Naive thymus-derived CD8-positive, alpha-beta T cell (primary cell): Measurements from ENCODE around the gene ANKHD1. TPM values are rescaled to one million over a fixed set of nuclear protein-coding genes. Genes with fewer than 3 reads are reported as not detected.
A peak's percentile ranks its signal among the peaks of the same experiment; 100 is the strongest.

ENCODE experiments used
- ATAC-seq, 2 donors: fragments of 150-1000 bp; cut with Tn5 transposase in 1 of 2; sonication (Bioruptor Pico), chemical (Tn5 transposase) in 1 of 2; 1 replicate in 1 of 2; 2 replicates in 1 of 2; pipeline ENCODE4 v1.10.0; 2021; ENCODE audit warnings: mild to moderate bottlenecking in 2 of 2, moderate library complexity in 2 of 2
- POLR2A ChIA-PET: fragments of 350-600 bp; sonication (Branson Sonifier 250); formaldehyde crosslinking; loops from one replicate; lab custom pipeline; 2021; ENCODE audit warnings: antibody characterized with exemption; lab: Charles Lee
- DNase-seq, 10 donors: peaks; one replicate each; pipeline versions ENCODE4 v3.0.0 to v3.0.0-alpha.2; 2020 to 2022
- H3K27ac Mint-ChIP-seq, 10 donors: one replicate each; pipeline ENCODE4 v1.8.0; 2020 to 2022; ENCODE audit warnings: mild to moderate bottlenecking in 10 of 10, mixed read lengths in 10 of 10, moderate library complexity in 4 of 10, inconsistent platforms in 1 of 10
- H3K27me3 Mint-ChIP-seq, 5 donors: one replicate each; pipeline ENCODE4 v1.8.0; 2021 to 2022; ENCODE audit warnings: mixed read lengths in 5 of 5
- H3K36me3 Mint-ChIP-seq, 3 donors: one replicate each; pipeline ENCODE4 v1.8.0; 2020 to 2022; ENCODE audit warnings: mixed read lengths in 3 of 3, mild to moderate bottlenecking in 2 of 3, inconsistent platforms in 1 of 3
- H3K4me1 Mint-ChIP-seq, 4 donors: one replicate each; pipeline ENCODE4 v1.8.0; 2021 to 2022; ENCODE audit warnings: mixed read lengths in 4 of 4
- H3K4me3 Mint-ChIP-seq, 10 donors: one replicate each; pipeline ENCODE4 v1.8.0; 2020 to 2022; ENCODE audit warnings: mild to moderate bottlenecking in 10 of 10, mixed read lengths in 10 of 10, moderate library complexity in 6 of 10, inconsistent platforms in 1 of 10
- H3K9me3 Mint-ChIP-seq, 9 donors: one replicate each; pipeline ENCODE4 v1.8.0; 2020 to 2022; ENCODE audit warnings: mixed read lengths in 9 of 9, mild to moderate bottlenecking in 3 of 9, inconsistent platforms in 1 of 9, moderate library complexity in 1 of 9
- polyA plus RNA-seq, 3 donors: library from polyadenylated mRNA; unstranded; fragments of 300-500 nt; fragmentation: Illumina TruSeq; gene quantifications; one replicate each; pipeline ENCODE4 v1.2.3, GENCODE V29; 2021
- total RNA-seq, 8 experiments: library from RNA in 2 of 8; stranded (reverse) in 2 of 8; gene quantifications; one replicate each; pipeline ENCODE4 v1.2.3 and lab custom pipeline; 2021 to 2026

Gene ANKHD1
- total and polyA plus RNA-seq, 5 experiments from 2014 or later, result 54.9 to 235 (median 82.8) TPM

- Mint-ChIP-seq H3K27ac (peak overlapping the region in 5 of 10 donors; percentile 5 to 79 (median 38)), H3K9me3 (no peaks in the 10 kb centered on the region)
These were observed 38.6 kb upstream of the ANKHD1 start for GRCh38 chr5:140362875-140363630.

GRCh38 chr5:140363631-140364471 lies 37.8 kb upstream of the ANKHD1 start:
- Mint-ChIP-seq H3K9me3 (no peaks in the 10 kb centered on the region), H3K27me3 (peaks cover 0 to under 1% (median 0%) of the 10 kb centered on the region in 5 donors), H3K36me3 (no peaks in the 10 kb centered on the region), H3K4me1 (peaks cover 2 to 7% (median 5%) of the 10 kb centered on the region in 4 donors), H3K4me3 (peak overlapping the region in 9 of 10 donors; percentile 52 to 84 (median 73)), H3K27ac (peak overlapping the region in 1 of 10 donors; percentile 73)
- no peak for ATAC-seq
- POLR2A ChIA-PET, result interaction anchor here (1.0 kb wide), 1 partner anchor 38 kb away, joined by 3 read pairs; the partner anchor contains the start of gene ANKHD1
- DNase-seq, result no peak

More at GRCh38 chr5:140362875-140363630, 38.6 kb upstream of the ANKHD1 start:
- H3K4me3 Mint-ChIP-seq, result peak overlapping the region; percentile 65 to 84 (median 76)
- H3K36me3 Mint-ChIP-seq, result no peaks in the 10 kb centered on the region
- ATAC-seq, result peak; percentile 96 to 99
- POLR2A ChIA-PET, result interaction anchor here (1.0 kb wide), 1 partner anchor 38 kb away, joined by 3 read pairs; the partner anchor contains the start of gene ANKHD1
- H3K27me3 Mint-ChIP-seq, result peaks cover 0 to 6% (median 4%) of the 10 kb centered on the region in 5 donors
- peaks cover 2 to 10% (median 5%) of the 10 kb centered on the region in 4 donors for H3K4me1 Mint-ChIP-seq
- DNase-seq, result peak; percentile 64 to 86 (median 76)

- peak overlapping the region in 1 of 10 donors; percentile 52 for H3K4me3 Mint-ChIP-seq
- H3K27ac Mint-ChIP-seq, result no peak overlapping the region
- DNase-seq (no peak), ATAC-seq (no peak)
- peaks cover 2 to 7% (median 5%) of the 10 kb centered on the region in 4 donors for H3K4me1 Mint-ChIP-seq
- POLR2A ChIA-PET, result no interaction called here
- H3K27me3 Mint-ChIP-seq, result no peaks in the 10 kb centered on the region
- no peaks in the 10 kb centered on the region for H3K9me3 Mint-ChIP-seq
- no peaks in the 10 kb centered on the region for H3K36me3 Mint-ChIP-seq
These were observed 37.2 kb upstream of the ANKHD1 start for GRCh38 chr5:140364472-140364765.

DNA sequence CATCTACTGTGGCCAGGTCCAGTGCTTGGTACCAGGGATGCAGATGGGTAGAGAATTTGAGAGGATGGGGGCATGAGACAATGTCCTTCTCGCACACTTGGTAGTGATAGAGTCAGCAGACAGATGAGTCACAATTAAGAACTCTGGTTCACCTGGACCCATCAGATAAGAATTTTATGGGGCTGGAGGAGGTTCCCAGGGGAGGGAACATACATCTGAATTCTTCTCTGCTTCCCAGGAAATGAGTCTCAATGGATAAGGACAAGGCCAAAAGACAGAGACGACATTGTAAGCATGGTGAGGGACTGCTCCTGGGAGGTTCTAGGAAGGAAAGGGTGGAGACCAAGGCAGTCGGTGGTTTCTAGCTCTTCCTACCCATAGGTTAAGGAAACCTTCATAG lies 36.4 kb upstream of the ANKHD1 start:
- POLR2A ChIA-PET, result no interaction called here
- no peaks in the 10 kb centered on the region for H3K36me3 Mint-ChIP-seq
- ATAC-seq (no peak), DNase-seq (no peak)
- H3K4me3 Mint-ChIP-seq, result no peak overlapping the region
- no peak overlapping the region for H3K27ac Mint-ChIP-seq
- H3K4me1 Mint-ChIP-seq, result peaks cover 2 to 7% (median 5%) of the 10 kb centered on the region in 4 donors
- no peaks in the 10 kb centered on the region for H3K9me3 Mint-ChIP-seq
- H3K27me3 Mint-ChIP-seq, result no peaks in the 10 kb centered on the region

GRCh38 chr5:140365941-140366340 lies 35.7 kb upstream of the ANKHD1 start:
- ATAC-seq (no peak), DNase-seq (no peak)
- no peak overlapping the region for H3K4me3 Mint-ChIP-seq
- no peaks in the 10 kb centered on the region for H3K36me3 Mint-ChIP-seq
- H3K27me3 Mint-ChIP-seq, result no peaks in the 10 kb centered on the region
- no peak overlapping the region for H3K27ac Mint-ChIP-seq
- no peaks in the 10 kb centered on the region for H3K9me3 Mint-ChIP-seq
- H3K4me1 Mint-ChIP-seq, result peaks cover 2 to 7% (median 5%) of the 10 kb centered on the region in 4 donors
- POLR2A ChIA-PET, result interaction anchor here (0.6 kb wide), 1 partner anchor 247 kb away, joined by 4 read pairs; no protein-coding TSS in a partner anchor

GRCh38 chr5:140366589-140367255 lies 34.9 kb upstream of the ANKHD1 start:
- no peaks in the 10 kb centered on the region for H3K36me3 Mint-ChIP-seq
- H3K27me3 Mint-ChIP-seq, result no peaks in the 10 kb centered on the region
- H3K4me3 Mint-ChIP-seq, result no peak overlapping the region
- DNase-seq (no peak), ATAC-seq (no peak)
- no peaks in the 10 kb centered on the region for H3K9me3 Mint-ChIP-seq
- peaks cover 2 to 7% (median 5%) of the 10 kb centered on the region in 4 donors for H3K4me1 Mint-ChIP-seq
- H3K27ac Mint-ChIP-seq, result no peak overlapping the region
- POLR2A ChIA-PET, result no interaction called here

GRCh38 chr5:140367256-140368013 lies 34.2 kb upstream of the ANKHD1 start:
- no peak for DNase-seq
- POLR2A ChIA-PET, result no interaction called here
- H3K36me3 Mint-ChIP-seq, result no peaks in the 10 kb centered on the region
- no peaks in the 10 kb centered on the region for H3K27me3 Mint-ChIP-seq
- peak overlapping the region in 1 of 10 donors; percentile 5 for H3K27ac Mint-ChIP-seq
- ATAC-seq, result no peak
- peaks cover 2 to 7% (median 5%) of the 10 kb centered on the region in 4 donors for H3K4me1 Mint-ChIP-seq
- H3K4me3 Mint-ChIP-seq, result no peak overlapping the region
- no peaks in the 10 kb centered on the region for H3K9me3 Mint-ChIP-seq

- Mint-ChIP-seq H3K36me3 (no peaks in the 10 kb centered on the region), H3K4me3 (no peak overlapping the region), H3K27ac (no peak overlapping the region), H3K9me3 (no peaks in the 10 kb centered on the region), H3K4me1 (peaks cover 2 to 8% (median 3%) of the 10 kb centered on the region in 4 donors), H3K27me3 (no peaks in the 10 kb centered on the region)
- POLR2A ChIA-PET, result interaction anchor here (1.3 kb wide), 1 partner anchor 263 kb away, joined by 3 read pairs; no protein-coding TSS in a partner anchor
- no peak for ATAC-seq
- no peak for DNase-seq
These were observed 30.1 kb upstream of the ANKHD1 start for GRCh38 chr5:140371356-140372151.

- Mint-ChIP-seq H3K27ac (peak overlapping the region in 1 of 10 donors; percentile 48), H3K4me1 (peaks cover 2 to 8% (median 3%) of the 10 kb centered on the region in 4 donors), H3K36me3 (no peaks in the 10 kb centered on the region), H3K4me3 (no peak overlapping the region), H3K27me3 (no peaks in the 10 kb centered on the region), H3K9me3 (no peaks in the 10 kb centered on the region)
- POLR2A ChIA-PET, result interaction anchor here (1.1 to 1.3 kb wide), 2 partner anchors 262 to 275 kb away, joined by 3 read pairs; partner anchors contain the start of genes IK and NDUFA2
- ATAC-seq, result peak; percentile 52 to 55
- DNase-seq, result peak in 8 of 10 donors; percentile 10 to 72 (median 36)
These were observed 28.6 kb upstream of the ANKHD1 start for GRCh38 chr5:140372971-140373487.

- H3K4me1 Mint-ChIP-seq, result peaks cover 3 to 6% (median 4%) of the 10 kb centered on the region in 4 donors
- POLR2A ChIA-PET, result no interaction called here
- H3K4me3 Mint-ChIP-seq, result no peak overlapping the region
- no peak overlapping the region for H3K27ac Mint-ChIP-seq
- no peak for ATAC-seq
- DNase-seq, result no peak
- peaks cover 0 to 9% (median 0%) of the 10 kb centered on the region in 3 donors for H3K36me3 Mint-ChIP-seq
- H3K27me3 Mint-ChIP-seq, result peaks cover 0 to 3% (median 0%) of the 10 kb centered on the region in 5 donors
- H3K9me3 Mint-ChIP-seq, result no peaks in the 10 kb centered on the region
These were observed 20.3 kb upstream of the ANKHD1 start for GRCh38 chr5:140381351-140381750.

DNA sequence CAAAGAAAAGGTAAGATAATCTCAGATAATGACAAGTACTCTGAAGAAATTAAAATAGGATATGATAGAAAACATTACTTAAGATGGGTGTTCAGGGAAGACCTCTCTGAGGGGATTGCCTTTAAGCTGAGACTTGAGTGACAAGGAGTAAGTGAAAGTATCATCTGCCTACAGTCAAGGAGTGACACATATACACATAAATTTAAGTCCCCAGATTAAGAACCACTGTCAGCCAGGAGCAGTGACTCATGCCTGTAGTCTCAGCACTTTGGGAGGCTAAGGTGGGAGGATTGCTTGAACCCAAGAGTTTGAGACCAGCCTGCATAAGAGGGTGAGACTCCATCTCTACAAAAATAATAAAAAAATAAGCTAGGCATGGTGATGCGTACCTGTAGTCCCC lies 19.7 kb upstream of the ANKHD1 start:
- Mint-ChIP-seq H3K27me3 (peaks cover 0 to 3% (median 0%) of the 10 kb centered on the region in 5 donors), H3K9me3 (no peaks in the 10 kb centered on the region), H3K4me1 (peaks cover 3 to 6% (median 4%) of the 10 kb centered on the region in 4 donors), H3K4me3 (no peak overlapping the region), H3K27ac (no peak overlapping the region), H3K36me3 (peaks cover 0 to 9% (median 0%) of the 10 kb centered on the region in 3 donors)
- no peak for ATAC-seq
- no peak for DNase-seq
- POLR2A ChIA-PET, result no interaction called here
